ENCODE measurements around the gene INSL4.

DNA sequence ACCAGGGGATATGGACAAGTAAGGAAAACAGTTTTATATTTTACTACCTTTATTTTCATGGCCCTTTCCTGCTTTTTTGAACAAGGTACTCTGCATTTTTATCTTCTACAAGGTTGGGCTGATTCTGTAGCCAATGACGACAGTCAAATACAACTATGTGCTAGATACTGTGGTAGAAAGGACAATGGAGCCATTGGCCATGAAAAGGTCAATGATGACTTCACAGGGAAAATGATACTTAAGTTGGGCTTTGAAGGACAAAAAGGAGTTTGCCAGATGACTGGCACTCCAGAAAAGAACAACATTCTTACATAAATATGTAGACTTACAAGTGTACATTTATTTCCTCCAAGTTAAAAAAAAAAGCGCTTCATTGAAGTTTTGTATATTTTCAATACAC, 46.4 kb upstream of the INSL4 start:
- no peak for TF ChIP-seq POLR2A (IDR thresholded peaks at IDR 0.05)
- TF ChIP-seq, protein P1, sequence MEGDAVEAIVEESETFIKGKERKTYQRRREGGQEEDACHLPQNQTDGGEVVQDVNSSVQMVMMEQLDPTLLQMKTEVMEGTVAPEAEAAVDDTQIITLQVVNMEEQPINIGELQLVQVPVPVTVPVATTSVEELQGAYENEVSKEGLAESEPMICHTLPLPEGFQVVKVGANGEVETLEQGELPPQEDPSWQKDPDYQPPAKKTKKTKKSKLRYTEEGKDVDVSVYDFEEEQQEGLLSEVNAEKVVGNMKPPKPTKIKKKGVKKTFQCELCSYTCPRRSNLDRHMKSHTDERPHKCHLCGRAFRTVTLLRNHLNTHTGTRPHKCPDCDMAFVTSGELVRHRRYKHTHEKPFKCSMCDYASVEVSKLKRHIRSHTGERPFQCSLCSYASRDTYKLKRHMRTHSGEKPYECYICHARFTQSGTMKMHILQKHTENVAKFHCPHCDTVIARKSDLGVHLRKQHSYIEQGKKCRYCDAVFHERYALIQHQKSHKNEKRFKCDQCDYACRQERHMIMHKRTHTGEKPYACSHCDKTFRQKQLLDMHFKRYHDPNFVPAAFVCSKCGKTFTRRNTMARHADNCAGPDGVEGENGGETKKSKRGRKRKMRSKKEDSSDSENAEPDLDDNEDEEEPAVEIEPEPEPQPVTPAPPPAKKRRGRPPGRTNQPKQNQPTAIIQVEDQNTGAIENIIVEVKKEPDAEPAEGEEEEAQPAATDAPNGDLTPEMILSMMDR (IDR thresholded peaks at IDR 0.05): no peak

All from Peyer's patch (tissue), 4 donors.